NCI-H2107 treated with DMSO at 0.1 percent for 48 hours (cell line): Measurements from ENCODE around the gene WTAP.

Experiments used
- DNase-seq: peaks from one replicate; lab custom pipeline; 2025; ENCODE audit not compliant: unreplicated experiment; lab: John Stamatoyannopoulos, UW

The WTAP gene

DNA sequence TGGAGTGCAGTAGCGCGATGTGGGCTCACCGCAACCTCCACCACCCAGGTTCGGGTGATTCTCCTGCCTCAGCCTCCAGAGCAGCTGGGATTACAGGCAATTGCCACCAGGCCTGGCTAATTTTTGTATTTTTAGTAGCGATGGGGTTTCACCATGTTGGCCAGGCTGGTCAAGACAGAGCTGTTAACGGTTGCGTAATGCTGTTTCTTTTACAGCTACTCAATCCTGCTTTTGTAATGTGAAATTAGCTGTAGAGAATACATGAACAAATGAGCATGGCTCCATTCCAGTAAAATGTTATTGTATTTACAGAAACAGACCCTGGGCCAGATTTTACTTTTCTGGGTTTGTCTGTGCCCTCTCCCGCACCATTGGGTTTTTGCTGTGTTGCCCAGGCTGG, 74.6 kb downstream of the WTAP start:
- no peak for DNase-seq

DNA sequence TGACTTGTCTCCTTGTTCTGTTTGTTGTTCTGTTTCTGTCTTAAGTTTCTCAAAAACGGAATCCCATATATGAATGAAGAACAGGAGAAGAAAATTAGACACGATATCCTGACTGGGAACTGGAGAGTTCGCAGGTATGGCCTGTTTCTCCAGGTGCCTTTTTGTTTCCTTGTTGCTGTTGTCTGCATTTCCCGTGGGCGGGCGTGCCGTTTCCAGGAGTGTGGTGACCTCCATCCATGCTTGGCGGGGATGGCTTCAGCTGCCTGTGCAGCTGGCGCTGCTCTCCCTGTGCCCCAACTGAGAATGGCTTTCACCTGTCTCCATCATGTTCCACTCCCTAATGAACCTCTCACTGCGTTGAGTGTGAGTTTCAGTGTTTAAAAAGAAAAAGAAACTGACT, 77.2 kb downstream of the WTAP start:
- DNase-seq = peak; percentile 12

DNA sequence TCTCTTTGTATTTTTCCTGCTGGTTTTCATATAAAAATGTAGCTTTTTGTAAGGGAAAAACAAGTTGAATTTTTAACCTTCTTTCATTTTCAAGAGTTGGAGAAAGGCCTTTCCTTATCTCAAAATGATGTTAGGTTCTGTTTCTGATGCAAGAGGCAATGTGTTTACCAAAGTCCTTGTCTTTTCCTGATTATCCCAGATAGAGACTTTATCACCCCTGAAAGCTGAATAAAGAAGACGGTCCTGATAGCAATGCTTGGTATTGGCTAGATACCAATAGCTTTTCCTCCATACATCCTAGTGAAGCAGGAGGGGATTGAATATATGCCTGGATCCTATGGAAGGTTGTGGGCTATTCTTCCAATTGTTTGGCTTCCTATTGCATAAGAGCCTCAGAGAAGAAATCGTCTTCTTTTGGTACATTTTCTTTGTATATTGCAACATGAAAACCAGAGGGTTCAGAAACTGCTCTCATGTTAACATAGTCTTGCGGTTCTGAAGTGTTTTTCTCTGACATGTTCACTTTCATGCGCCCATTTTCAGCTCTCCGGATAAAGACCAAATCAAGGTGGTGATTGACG, 78.2 kb downstream of the WTAP start:
- no peak for DNase-seq
